ENCODE results near the gene HMX1. TPM values are rescaled to one million over a fixed set of nuclear protein-coding genes. Genes with fewer than 3 reads are reported as not detected.

HMX1 gene
- total RNA-seq, 1 donor from 2014 or later = not detected

DNA sequence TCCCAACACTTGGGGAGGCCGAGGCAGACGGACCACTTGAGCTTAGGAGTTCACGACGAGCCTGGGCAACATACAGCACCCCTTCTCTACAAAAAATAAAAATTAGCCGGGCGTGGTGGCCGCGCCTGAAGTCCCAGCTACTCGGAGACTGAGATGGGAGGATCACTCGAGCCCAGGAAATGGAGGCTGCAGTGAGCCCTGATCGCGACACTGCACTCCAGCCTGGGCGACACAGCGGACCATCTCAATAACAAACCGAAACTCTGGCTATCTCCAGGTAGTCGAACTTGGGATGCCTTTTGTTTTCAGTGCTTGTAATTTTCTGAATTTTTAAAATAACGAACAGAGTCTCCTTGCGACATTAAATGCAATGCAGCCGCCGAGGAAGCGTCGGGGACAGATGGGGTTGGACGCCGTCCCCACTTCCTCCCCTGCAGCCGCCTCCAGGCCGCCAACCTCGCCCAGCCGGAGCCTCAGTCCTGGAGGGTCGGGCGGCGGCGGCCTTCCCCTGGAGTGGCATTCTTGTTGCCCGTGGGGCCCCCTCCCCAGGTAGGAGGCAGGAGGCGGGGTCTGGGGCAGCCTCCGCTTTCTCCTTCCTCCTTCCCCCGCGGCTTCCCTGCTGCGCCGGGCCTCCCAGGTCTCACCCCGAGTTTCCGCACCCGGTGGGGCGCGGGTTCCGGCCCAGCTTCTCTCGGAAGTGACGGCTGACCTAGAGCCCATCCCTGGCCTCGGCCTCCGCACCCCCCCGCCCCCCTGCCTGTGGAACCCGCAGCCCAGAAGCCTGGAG lies 14.6 kb downstream of the HMX1 start:
- intact Hi-C loops (cut with micrococcal nuclease) = no loop called here
- no peak for DNase-seq
- peaks cover 100% of the 10 kb centered on the region for H3K27me3 ChIP-seq (ENCODE audit: low read depth)
- H3K27ac ChIP-seq (replicated peaks) = no peak overlapping the region
- TF ChIP-seq, protein P1, sequence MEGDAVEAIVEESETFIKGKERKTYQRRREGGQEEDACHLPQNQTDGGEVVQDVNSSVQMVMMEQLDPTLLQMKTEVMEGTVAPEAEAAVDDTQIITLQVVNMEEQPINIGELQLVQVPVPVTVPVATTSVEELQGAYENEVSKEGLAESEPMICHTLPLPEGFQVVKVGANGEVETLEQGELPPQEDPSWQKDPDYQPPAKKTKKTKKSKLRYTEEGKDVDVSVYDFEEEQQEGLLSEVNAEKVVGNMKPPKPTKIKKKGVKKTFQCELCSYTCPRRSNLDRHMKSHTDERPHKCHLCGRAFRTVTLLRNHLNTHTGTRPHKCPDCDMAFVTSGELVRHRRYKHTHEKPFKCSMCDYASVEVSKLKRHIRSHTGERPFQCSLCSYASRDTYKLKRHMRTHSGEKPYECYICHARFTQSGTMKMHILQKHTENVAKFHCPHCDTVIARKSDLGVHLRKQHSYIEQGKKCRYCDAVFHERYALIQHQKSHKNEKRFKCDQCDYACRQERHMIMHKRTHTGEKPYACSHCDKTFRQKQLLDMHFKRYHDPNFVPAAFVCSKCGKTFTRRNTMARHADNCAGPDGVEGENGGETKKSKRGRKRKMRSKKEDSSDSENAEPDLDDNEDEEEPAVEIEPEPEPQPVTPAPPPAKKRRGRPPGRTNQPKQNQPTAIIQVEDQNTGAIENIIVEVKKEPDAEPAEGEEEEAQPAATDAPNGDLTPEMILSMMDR (IDR thresholded peaks at IDR 0.05; ENCODE audit: borderline replicate concordance) = no peak
- peak overlapping the region; percentile 47 for H3K4me3 ChIP-seq
- peaks cover 4% of the 10 kb centered on the region for H3K36me3 ChIP-seq
- H3K4me1 ChIP-seq = peaks cover 33% of the 10 kb centered on the region
- H3K9me3 ChIP-seq (replicated peaks) = peaks cover 14% of the 10 kb centered on the region

DNA sequence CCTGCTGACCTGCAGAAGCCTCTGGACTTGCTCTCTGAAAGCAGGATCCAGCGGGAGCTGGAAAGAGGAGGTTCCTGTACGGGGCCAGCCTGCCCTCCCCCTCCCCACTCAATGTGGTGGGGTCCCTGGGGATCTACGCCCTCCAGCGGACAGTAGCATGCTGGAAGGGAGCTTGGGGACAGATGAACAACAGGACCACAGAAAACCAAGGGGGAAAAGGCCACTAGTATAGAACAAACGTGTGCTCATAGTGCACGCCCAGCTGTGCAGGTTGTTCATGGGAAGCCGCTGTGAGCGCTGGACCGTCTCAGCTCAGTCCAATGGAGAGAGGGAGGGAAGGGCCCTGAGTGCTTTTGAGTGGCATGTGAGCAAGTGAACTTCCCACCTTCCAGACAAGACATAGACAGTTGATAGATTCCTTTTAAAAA lies 15.8 kb downstream of the HMX1 start:
- intact Hi-C loops (cut with micrococcal nuclease) = no loop called here
- H3K9me3 ChIP-seq (replicated peaks) = peaks cover 14% of the 10 kb centered on the region
- TF ChIP-seq, protein P1 (IDR thresholded peaks at IDR 0.05; ENCODE audit: borderline replicate concordance) = no peak
- peaks cover 4% of the 10 kb centered on the region for H3K36me3 ChIP-seq
- peaks cover 100% of the 10 kb centered on the region for H3K27me3 ChIP-seq (ENCODE audit: low read depth)
- H3K27ac ChIP-seq (replicated peaks) = no peak overlapping the region
- no peak for DNase-seq
- peaks cover 22% of the 10 kb centered on the region for H3K4me1 ChIP-seq
- H3K4me3 ChIP-seq = no peak overlapping the region

DNA sequence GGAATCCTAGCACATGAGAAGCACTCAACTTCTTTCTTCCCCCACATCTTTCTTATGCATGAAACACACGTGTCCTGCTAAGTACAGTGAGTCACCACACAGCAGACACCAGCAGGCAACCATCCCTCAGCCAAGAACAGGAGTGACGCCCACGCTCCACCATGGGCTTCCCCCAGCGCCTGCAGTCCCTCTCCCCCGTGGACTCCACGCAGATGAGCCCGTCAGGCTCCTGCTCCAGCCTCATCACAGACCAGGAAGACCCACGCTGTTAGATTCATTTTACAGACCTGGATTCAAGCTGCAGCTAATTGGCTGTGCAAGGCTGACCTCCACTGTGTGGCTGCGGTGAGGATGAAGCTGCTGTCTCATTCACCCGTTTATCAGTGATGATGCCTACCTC lies 16.7 kb downstream of the HMX1 start:
- Histone ChIP-seq H3K27me3 (ENCODE audit: low read depth) (peaks cover 100% of the 10 kb centered on the region), H3K27ac (replicated peaks) (no peak overlapping the region), H3K4me3 (no peak overlapping the region), H3K9me3 (replicated peaks) (peaks cover 14% of the 10 kb centered on the region), H3K4me1 (peaks cover 22% of the 10 kb centered on the region), H3K36me3 (peaks cover 4% of the 10 kb centered on the region)
- no peak for DNase-seq
- TF ChIP-seq, protein P1 (IDR thresholded peaks at IDR 0.05; ENCODE audit: borderline replicate concordance) = no peak
- intact Hi-C loops (cut with micrococcal nuclease) = no loop called here

DNA sequence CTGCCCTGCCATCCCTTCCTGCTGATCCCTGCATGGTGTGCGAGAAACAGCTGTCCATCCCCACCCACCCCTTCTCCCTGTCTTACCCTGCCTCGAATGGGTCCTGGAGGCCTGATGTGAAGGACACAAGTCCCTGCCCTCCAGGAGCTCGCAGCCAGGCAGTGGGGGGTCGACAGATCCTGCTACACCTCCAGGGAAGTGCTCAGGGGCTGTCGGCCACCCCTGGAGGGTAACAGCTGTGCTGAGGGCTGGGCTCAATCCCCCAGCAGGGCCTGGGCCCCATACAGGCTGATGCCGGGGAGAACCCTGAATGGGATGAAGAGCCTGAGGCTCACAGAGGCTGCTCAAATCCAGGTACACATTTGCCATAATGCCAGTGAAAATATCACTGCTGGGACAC lies 17.6 kb downstream of the HMX1 start:
- H3K27ac ChIP-seq (replicated peaks) = no peak overlapping the region
- H3K4me3 ChIP-seq = no peak overlapping the region
- intact Hi-C loops (cut with micrococcal nuclease) = no loop called here
- peaks cover 4% of the 10 kb centered on the region for H3K36me3 ChIP-seq
- peaks cover 100% of the 10 kb centered on the region for H3K27me3 ChIP-seq (ENCODE audit: low read depth)
- H3K9me3 ChIP-seq (replicated peaks) = peaks cover 14% of the 10 kb centered on the region
- TF ChIP-seq, protein P1 (IDR thresholded peaks at IDR 0.05; ENCODE audit: borderline replicate concordance) = no peak
- H3K4me1 ChIP-seq = peaks cover 22% of the 10 kb centered on the region
- DNase-seq = no peak

DNA sequence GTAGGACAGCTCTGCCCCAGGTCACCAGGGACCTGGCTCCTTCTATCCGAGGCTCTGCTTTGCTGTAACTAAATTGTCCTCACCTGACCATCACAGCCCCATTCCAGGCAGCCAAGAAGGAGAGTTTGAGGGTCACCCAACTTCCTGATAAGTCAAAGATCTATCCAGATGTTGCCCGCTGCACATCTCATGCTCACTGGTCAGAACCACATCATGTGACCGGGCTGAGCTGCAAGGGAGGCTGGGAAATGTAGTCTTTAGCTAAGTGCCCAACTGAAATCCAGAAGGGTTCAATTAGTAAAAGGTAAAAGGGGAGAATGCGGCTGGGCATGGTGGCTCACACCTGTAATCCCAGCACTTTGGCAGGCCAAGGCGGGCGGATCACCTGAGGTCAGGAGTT lies 18.4 kb downstream of the HMX1 start:
- Histone ChIP-seq H3K9me3 (replicated peaks) (peaks cover 14% of the 10 kb centered on the region), H3K27ac (replicated peaks) (no peak overlapping the region), H3K4me3 (no peak overlapping the region), H3K36me3 (peaks cover 4% of the 10 kb centered on the region), H3K27me3 (ENCODE audit: low read depth) (peaks cover 100% of the 10 kb centered on the region), H3K4me1 (peaks cover 17% of the 10 kb centered on the region)
- intact Hi-C loops (cut with micrococcal nuclease) = no loop called here
- TF ChIP-seq, protein P1 (IDR thresholded peaks at IDR 0.05; ENCODE audit: borderline replicate concordance) = no peak
- no peak for DNase-seq
